WTC11 (cell line): Measurements from ENCODE around the gene YOD1. TPM values are rescaled to one million over a fixed set of nuclear protein-coding genes. Genes with fewer than 3 reads are reported as not detected.

Experiments
- ATAC-seq: fragments of 200-7000 bp; cut with Tn5 transposase; 2 replicates; pipeline ENCODE4 v1.10.0; 2021; ENCODE audit warnings: mild to moderate bottlenecking, moderate library complexity
- CTCF ChIA-PET: fragments of 300-600 bp; sonication (Branson Sonifier 250); formaldehyde crosslinking; loops from one replicate; lab custom pipeline; 2021; ENCODE audit warnings: antibody characterized with exemption; lab: Charles Lee
- POLR2A ChIA-PET: fragments of 350-600 bp; sonication (Branson Sonifier 250); formaldehyde crosslinking; loops from one replicate; lab custom pipeline; 2021; ENCODE audit warnings: antibody characterized with exemption; lab: Charles Lee
- DNase-seq: peaks from one replicate; pipeline ENCODE4 v3.0.0; 2021; ENCODE audit warnings: low spot score
- H3K27ac Mint-ChIP-seq: 2 replicates; pipeline ENCODE4 v1.8.0; 2021; ENCODE audit warnings: mixed read lengths
- H3K27me3 Mint-ChIP-seq: 2 replicates; pipeline ENCODE4 v1.8.0; 2021; ENCODE audit warnings: low read depth, mild to moderate bottlenecking, moderate library complexity, mixed read lengths
- H3K36me3 Mint-ChIP-seq: 2 replicates; pipeline ENCODE4 v1.8.0; 2021; ENCODE audit warnings: mixed read lengths
- H3K4me1 Mint-ChIP-seq: 2 replicates; pipeline ENCODE4 v1.8.0; 2022; ENCODE audit warnings: mixed read lengths
- H3K4me3 Mint-ChIP-seq: 2 replicates; pipeline ENCODE4 v1.8.0; 2021; ENCODE audit warnings: mild to moderate bottlenecking, moderate library complexity, mixed read lengths
- H3K9me3 Mint-ChIP-seq: 2 replicates; pipeline ENCODE4 v1.8.0; 2021; ENCODE audit warnings: mixed read lengths
- EMX1 ChIP-seq: fragments of 250-450 bp; sonication (Bioruptor Pico); IDR thresholded peaks from 2 replicates; pipeline ENCODE4 v1.8.0; 2021; ENCODE audit warnings: mild to moderate bottlenecking
- ESRRA ChIP-seq: sonication (generic); formaldehyde crosslinking; IDR thresholded peaks from 2 replicates; pipeline ENCODE4 v1.8.1; 2022; ENCODE audit warnings: mild to moderate bottlenecking, missing genetic modification reagents, borderline replicate concordance
- ETV6 ChIP-seq: sonication (generic); formaldehyde crosslinking; IDR thresholded peaks from 2 replicates; pipeline ENCODE4 v1.8.1; 2022; ENCODE audit warnings: mild to moderate bottlenecking, missing genetic modification reagents
- FOXJ3 ChIP-seq: sonication (generic); formaldehyde crosslinking; IDR thresholded peaks from 2 replicates; pipeline ENCODE4 v1.9.0; 2021; ENCODE audit warnings: missing genetic modification reagents, mild to moderate bottlenecking, borderline replicate concordance
- FOXP1 ChIP-seq: sonication (generic); formaldehyde crosslinking; IDR thresholded peaks from 2 replicates; pipeline ENCODE4 v1.8.0; 2022; ENCODE audit warnings: missing genetic modification reagents, mild to moderate bottlenecking, moderate library complexity, borderline replicate concordance
- IRF2 ChIP-seq: sonication (generic); formaldehyde crosslinking; IDR thresholded peaks from 2 replicates; pipeline ENCODE4 v1.8.0; 2022; ENCODE audit warnings: low read depth, missing genetic modification reagents, borderline replicate concordance
- KAT7 ChIP-seq: sonication (generic); formaldehyde crosslinking; IDR thresholded peaks from 2 replicates; pipeline ENCODE4 v1.8.1; 2023; ENCODE audit warnings: missing genetic modification reagents, mild to moderate bottlenecking, borderline replicate concordance
- MXD4 ChIP-seq: fragments of 250-450 bp; sonication (Bioruptor Pico); IDR thresholded peaks from 2 replicates; pipeline ENCODE4 v1.8.0; 2021; ENCODE audit warnings: mild to moderate bottlenecking, moderate library complexity, borderline replicate concordance
- PRRX2 ChIP-seq: fragments of 250-450 bp; sonication (Bioruptor Pico); IDR thresholded peaks from 2 replicates; pipeline ENCODE4 v1.8.0; 2021; ENCODE audit warnings: mild to moderate bottlenecking
- SMAD4 ChIP-seq: sonication (generic); formaldehyde crosslinking; IDR thresholded peaks from 2 replicates; pipeline ENCODE4 v1.8.0; 2022; ENCODE audit warnings: mild to moderate bottlenecking, missing genetic modification reagents
- SP1 ChIP-seq: sonication (generic); formaldehyde crosslinking; conservative IDR thresholded peaks from 2 replicates; pipeline ENCODE4 v1.8.1; 2022; ENCODE audit warnings: missing genetic modification reagents
- TP53 ChIP-seq: sonication (generic); formaldehyde crosslinking; IDR thresholded peaks from 2 replicates; pipeline ENCODE4 v1.8.1; 2023; ENCODE audit warnings: mild to moderate bottlenecking, missing genetic modification reagents
- USF2 ChIP-seq: sonication (generic); formaldehyde crosslinking; IDR thresholded peaks from 2 replicates; pipeline ENCODE4 v1.8.1; 2023; ENCODE audit warnings: mild to moderate bottlenecking, missing genetic modification reagents, moderate library complexity
- ZNF121 ChIP-seq: sonication (generic); formaldehyde crosslinking; IDR thresholded peaks from 2 replicates; pipeline ENCODE4 v1.8.0; 2023; ENCODE audit warnings: missing genetic modification reagents
- ZNF138 ChIP-seq: sonication (generic); formaldehyde crosslinking; conservative IDR thresholded peaks from 2 replicates; pipeline ENCODE4 v1.8.1; 2022; ENCODE audit warnings: mild to moderate bottlenecking, moderate library complexity, missing genetic modification reagents
- ZNF219 ChIP-seq: sonication (generic); formaldehyde crosslinking; IDR thresholded peaks from 2 replicates; pipeline ENCODE4 v1.8.0; 2023; ENCODE audit warnings: missing genetic modification reagents, mild to moderate bottlenecking, borderline replicate concordance
- ZSCAN18 ChIP-seq: fragments of 250-450 bp; sonication (Bioruptor Pico); IDR thresholded peaks from 2 replicates; pipeline ENCODE4 v2.1.2; 2022; ENCODE audit warnings: mild to moderate bottlenecking, moderate library complexity
- total RNA-seq: library from RNA; stranded (reverse); gene quantifications from 3 replicates; pipeline ENCODE4 v1.2.3, GENCODE V29; 2021
- TF ChIP-seq, protein P1 (sequence below): fragments of 250-450 bp; sonication (Bioruptor Pico); conservative IDR thresholded peaks from 2 replicates; pipeline ENCODE4 v1.9.0; 2021; ENCODE audit warnings: mild to moderate bottlenecking
- TF ChIP-seq, protein P2 (sequence below): fragments of 200-600 bp; IDR thresholded peaks from 2 replicates; pipeline ENCODE4 v1.8.0; 2022; ENCODE audit warnings: antibody characterized with exemption
- TF ChIP-seq, protein P3 (sequence below): sonication (generic); formaldehyde crosslinking; IDR thresholded peaks from 2 replicates; pipeline ENCODE4 v1.8.0; 2022; ENCODE audit warnings: mild to moderate bottlenecking, missing genetic modification reagents
- TF ChIP-seq, protein P4 (sequence below): sonication (generic); formaldehyde crosslinking; IDR thresholded peaks from 2 replicates; pipeline ENCODE4 v1.8.1; 2022; ENCODE audit warnings: low read depth, mild to moderate bottlenecking, moderate library complexity, missing genetic modification reagents, borderline replicate concordance

The YOD1 gene
- total RNA-seq, 1 experiment from 2014 or later, result 12.0 TPM

GRCh38 chr1:207049514-207049913, 1.5 kb downstream of the YOD1 start:
- peak overlapping the region; percentile 95 for H3K4me3 Mint-ChIP-seq
- ATAC-seq (no peak), DNase-seq (no peak)
- peaks cover 36% of the 10 kb centered on the region for H3K36me3 Mint-ChIP-seq
- peak overlapping the region; percentile 20; the same call in 1 of the 2 replicates for H3K27ac Mint-ChIP-seq
- ChIA-PET POLR2A (no interaction called here), CTCF (interaction anchor here (0.5 to 2.0 kb wide), 7 partner anchors 10 to 1072 kb away, joined by 3 to 17 read pairs (median 3); partner anchors contain the start of gene C1orf116)
- peaks cover 57% of the 10 kb centered on the region for H3K4me1 Mint-ChIP-seq
- H3K9me3 Mint-ChIP-seq, result no peaks in the 10 kb centered on the region
- H3K27me3 Mint-ChIP-seq, result no peaks in the 10 kb centered on the region
- TF ChIP-seq MXD4 (CRISPR knock-in tag), result no peak
- TF ChIP-seq, protein P1, sequence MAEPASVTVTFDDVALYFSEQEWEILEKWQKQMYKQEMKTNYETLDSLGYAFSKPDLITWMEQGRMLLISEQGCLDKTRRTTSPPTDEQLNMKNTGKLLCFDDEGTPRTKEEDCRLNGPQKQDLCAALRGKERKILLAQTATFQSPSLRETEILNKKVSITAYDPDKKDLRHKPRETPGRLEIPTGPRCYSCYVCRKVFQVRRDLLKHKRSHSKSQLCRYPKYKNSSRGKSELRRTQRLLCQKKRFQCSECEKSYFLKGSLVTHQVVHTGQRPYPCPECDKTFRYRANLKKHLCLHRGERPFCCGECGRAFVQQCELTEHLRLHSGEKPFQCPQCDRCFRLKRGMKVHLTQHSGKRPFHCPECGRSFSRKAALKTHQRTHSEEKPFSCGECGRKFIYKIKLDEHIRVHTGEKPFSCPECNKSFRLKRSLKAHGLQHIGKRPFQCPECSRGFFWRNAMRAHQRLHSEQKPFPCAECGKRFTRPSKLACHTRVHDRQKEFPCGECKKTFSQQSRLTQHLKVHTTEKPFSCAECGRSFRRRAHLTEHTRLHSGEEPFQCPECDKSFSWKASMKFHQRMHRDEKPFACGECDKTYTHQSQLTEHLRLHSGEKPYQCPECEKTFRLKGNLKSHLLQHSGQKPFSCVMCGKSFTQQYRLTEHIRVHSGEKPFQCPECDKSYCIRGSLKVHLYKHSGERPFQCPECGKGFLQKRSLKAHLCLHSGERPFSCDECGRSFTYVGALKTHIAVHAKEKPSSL (CRISPR knock-in tag), result no peak
- TF ChIP-seq FOXP1 (CRISPR knock-in tag), result no peak
- TF ChIP-seq EMX1 (CRISPR knock-in tag), result no peak
- no peak for TF ChIP-seq USF2 (CRISPR knock-in tag)
- no peak for TF ChIP-seq PRRX2
- TF ChIP-seq FOXJ3 (CRISPR knock-in tag), result no peak

- H3K4me1 Mint-ChIP-seq, result peaks cover 54% of the 10 kb centered on the region
- CTCF ChIA-PET, result interaction anchor here (1.0 to 1.5 kb wide), 3 partner anchors 14 to 24 kb away, joined by 3 to 6 read pairs (median 5); partner anchors contain the start of gene C1orf116
Measured at GRCh38 chr1:207049054-207049453, 2.0 kb downstream of the YOD1 start.

More at GRCh38 chr1:207049054-207049453, 2.0 kb downstream of the YOD1 start:
- ATAC-seq (no peak), DNase-seq (no peak)
- no peaks in the 10 kb centered on the region for H3K27me3 Mint-ChIP-seq
- H3K4me3 Mint-ChIP-seq, result peak overlapping the region; percentile 95
- H3K27ac Mint-ChIP-seq, result peak overlapping the region; percentile 20; the same call in 1 of the 2 replicates
- TF ChIP-seq ZNF219 (no peak), TP53 (CRISPR knock-in tag) (no peak), KAT7 (CRISPR knock-in tag) (no peak), ETV6 (CRISPR knock-in tag) (no peak), ZSCAN18 (no peak), FOXP1 (CRISPR knock-in tag) (no peak), ZNF138 (CRISPR knock-in tag) (no peak), ZNF121 (no peak), SMAD4 (CRISPR knock-in tag) (no peak), SP1 (CRISPR knock-in tag) (no peak), IRF2 (CRISPR knock-in tag) (no peak), ESRRA (no peak)
- TF ChIP-seq, protein P2, sequence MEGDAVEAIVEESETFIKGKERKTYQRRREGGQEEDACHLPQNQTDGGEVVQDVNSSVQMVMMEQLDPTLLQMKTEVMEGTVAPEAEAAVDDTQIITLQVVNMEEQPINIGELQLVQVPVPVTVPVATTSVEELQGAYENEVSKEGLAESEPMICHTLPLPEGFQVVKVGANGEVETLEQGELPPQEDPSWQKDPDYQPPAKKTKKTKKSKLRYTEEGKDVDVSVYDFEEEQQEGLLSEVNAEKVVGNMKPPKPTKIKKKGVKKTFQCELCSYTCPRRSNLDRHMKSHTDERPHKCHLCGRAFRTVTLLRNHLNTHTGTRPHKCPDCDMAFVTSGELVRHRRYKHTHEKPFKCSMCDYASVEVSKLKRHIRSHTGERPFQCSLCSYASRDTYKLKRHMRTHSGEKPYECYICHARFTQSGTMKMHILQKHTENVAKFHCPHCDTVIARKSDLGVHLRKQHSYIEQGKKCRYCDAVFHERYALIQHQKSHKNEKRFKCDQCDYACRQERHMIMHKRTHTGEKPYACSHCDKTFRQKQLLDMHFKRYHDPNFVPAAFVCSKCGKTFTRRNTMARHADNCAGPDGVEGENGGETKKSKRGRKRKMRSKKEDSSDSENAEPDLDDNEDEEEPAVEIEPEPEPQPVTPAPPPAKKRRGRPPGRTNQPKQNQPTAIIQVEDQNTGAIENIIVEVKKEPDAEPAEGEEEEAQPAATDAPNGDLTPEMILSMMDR, result no peak
- TF ChIP-seq, protein P3, sequence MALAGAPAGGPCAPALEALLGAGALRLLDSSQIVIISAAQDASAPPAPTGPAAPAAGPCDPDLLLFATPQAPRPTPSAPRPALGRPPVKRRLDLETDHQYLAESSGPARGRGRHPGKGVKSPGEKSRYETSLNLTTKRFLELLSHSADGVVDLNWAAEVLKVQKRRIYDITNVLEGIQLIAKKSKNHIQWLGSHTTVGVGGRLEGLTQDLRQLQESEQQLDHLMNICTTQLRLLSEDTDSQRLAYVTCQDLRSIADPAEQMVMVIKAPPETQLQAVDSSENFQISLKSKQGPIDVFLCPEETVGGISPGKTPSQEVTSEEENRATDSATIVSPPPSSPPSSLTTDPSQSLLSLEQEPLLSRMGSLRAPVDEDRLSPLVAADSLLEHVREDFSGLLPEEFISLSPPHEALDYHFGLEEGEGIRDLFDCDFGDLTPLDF (CRISPR knock-in tag), result no peak
- TF ChIP-seq, protein P4, sequence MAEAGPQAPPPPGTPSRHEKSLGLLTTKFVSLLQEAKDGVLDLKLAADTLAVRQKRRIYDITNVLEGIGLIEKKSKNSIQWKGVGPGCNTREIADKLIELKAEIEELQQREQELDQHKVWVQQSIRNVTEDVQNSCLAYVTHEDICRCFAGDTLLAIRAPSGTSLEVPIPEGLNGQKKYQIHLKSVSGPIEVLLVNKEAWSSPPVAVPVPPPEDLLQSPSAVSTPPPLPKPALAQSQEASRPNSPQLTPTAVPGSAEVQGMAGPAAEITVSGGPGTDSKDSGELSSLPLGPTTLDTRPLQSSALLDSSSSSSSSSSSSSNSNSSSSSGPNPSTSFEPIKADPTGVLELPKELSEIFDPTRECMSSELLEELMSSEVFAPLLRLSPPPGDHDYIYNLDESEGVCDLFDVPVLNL (CRISPR knock-in tag), result no peak
- POLR2A ChIA-PET, result no interaction called here
- peaks cover 36% of the 10 kb centered on the region for H3K36me3 Mint-ChIP-seq
- H3K9me3 Mint-ChIP-seq, result no peaks in the 10 kb centered on the region
